Mesodermal cell (in vitro differentiated cells): Measurements from ENCODE around the gene ZNF226. TPM values are rescaled to one million over a fixed set of nuclear protein-coding genes. Genes with fewer than 3 reads are reported as not detected.
"Not testable (repeated sequence)": the region's sequence is repeated elsewhere in the genome, so short reads cannot be mapped to it uniquely, and the experiment has no call there.

ENCODE experiments used
- H3K27ac ChIP-seq: 2 replicates; pipeline ENCODE4 v1.7.0; 2013; ENCODE audit warnings: mild to moderate bottlenecking, low read depth, low read length, moderate library complexity; ENCODE audit not compliant: severe bottlenecking
- H3K36me3 ChIP-seq: 2 replicates; pipeline ENCODE4 v1.7.1; 2013; ENCODE audit warnings: mild to moderate bottlenecking, low read length, moderate library complexity; ENCODE audit not compliant: control insufficient read depth, insufficient read depth
- H3K4me1 ChIP-seq: one replicate; pipeline ENCODE4 v1.7.1; 2013; ENCODE audit warnings: mild to moderate bottlenecking, low read length; ENCODE audit not compliant: insufficient read depth, control insufficient read depth, poor library complexity, severe bottlenecking
- H3K4me3 ChIP-seq: 2 replicates; pipeline ENCODE4 v1.7.0; 2013; ENCODE audit warnings: low read length, control low read depth, mild to moderate bottlenecking; ENCODE audit not compliant: insufficient read depth, poor library complexity, severe bottlenecking; ENCODE audit errors: extremely low read depth
- H3K9me3 ChIP-seq: 2 replicates; pipeline ENCODE4 v1.7.1; 2013; ENCODE audit warnings: mild to moderate bottlenecking, low read length, moderate library complexity; ENCODE audit not compliant: control insufficient read depth
- WGBS, 2 experiments: methylation state at CpG; one replicate each; pipeline ENCODE4 v1.1.5; 2013; ENCODE audit warnings: missing lambda C conversion rate in 2 of 2; ENCODE audit not compliant: insufficient coverage in 2 of 2; 5-methylcytosine and 5-hydroxymethylcytosine counted together
- polyA plus RNA-seq, 2 experiments: library from polyadenylated mRNA; stranded (reverse); fragments of 50-300 nt; gene quantifications; one replicate each; pipeline ENCODE4 v1.2.3, GENCODE V29; 2013

The ZNF226 gene
- polyA plus RNA-seq (2013, experiment 1 of 2) = 25.9 TPM
- polyA plus RNA-seq (2013, experiment 2 of 2) = 25.4 TPM

DNA sequence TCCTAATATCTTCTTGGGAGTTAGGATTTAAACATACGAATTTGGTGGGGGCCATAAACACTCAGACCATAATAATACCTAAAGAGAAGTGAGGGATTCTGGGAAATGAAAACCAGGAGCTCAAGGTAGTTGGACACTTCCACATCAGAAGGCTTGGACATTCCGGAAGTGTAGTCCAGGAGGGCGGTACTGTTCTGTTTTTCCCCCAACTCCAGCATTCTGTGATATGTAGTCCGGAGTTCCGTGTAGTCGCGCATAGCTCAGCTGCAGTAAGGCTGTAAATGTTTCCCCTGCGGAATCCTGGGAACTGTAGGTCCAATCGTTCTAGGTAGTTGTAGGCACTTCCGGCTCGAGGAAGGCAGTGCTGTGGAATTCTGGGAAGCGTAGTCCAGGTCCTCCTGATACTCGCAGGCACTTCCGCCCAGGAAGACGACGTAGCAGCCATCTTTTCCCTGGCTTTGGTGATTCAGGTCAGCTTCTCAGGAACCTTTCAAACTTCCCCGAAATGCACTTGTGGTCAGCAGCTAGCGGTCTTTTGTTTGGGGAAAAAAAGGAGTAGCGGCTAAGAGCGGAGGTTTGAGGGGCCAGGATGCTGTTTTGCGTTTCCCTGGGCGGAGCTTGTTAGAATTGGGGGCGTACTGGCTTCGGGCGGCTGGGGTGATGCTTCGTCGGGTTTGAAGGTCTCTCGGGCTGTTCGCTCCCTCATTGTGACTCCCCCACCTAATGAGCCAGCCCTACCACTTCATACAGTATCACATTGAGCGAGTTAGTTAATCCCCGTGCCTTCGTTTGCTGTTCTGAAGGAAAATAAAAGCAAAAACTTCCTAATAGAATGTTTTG is at the start of gene ZNF226:
Gene ZNF226 (plus strand): TSS at position 428 of the 840 bp plus-strand sequence. CDS start 4,981 bp downstream, outside the sequence.
- H3K9me3 ChIP-seq = no peaks in the 10 kb centered on the region
- 0 to 1% methylated on average over 19 to 21 of the region's 32 CpGs for WGBS, 2 experiments

DNA sequence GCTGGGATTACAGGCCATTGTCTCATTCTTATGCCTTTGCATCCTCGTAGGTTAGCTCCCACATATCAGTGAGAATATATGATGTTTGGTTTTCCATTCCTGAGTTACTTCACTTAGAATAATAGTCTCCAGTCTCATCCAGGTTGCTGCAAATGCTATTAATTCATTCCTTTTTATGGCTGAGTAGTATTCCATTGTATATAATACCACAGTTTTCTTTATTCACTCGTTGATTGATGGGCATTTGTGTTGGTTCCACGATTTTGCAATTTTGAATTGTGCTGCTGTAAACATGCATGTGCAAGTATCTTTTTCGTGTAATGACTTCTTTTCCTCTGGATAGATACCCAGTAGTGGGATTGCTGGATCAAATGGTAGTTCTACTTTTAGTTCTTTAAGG is 43.7 kb upstream of the ZNF226 start:
- H3K4me3 ChIP-seq = not testable (repeated sequence)

More for the DNA sequence above, at the start of gene ZNF226:
- peak within 1 kb of the TSS; percentile 77 for H3K27ac ChIP-seq
- H3K4me1 ChIP-seq = no peaks in the 10 kb centered on the region
- peaks cover 34% of the 10 kb centered on the region for H3K36me3 ChIP-seq
- peak within 1 kb of the TSS; percentile 92 for H3K4me3 ChIP-seq

DNA sequence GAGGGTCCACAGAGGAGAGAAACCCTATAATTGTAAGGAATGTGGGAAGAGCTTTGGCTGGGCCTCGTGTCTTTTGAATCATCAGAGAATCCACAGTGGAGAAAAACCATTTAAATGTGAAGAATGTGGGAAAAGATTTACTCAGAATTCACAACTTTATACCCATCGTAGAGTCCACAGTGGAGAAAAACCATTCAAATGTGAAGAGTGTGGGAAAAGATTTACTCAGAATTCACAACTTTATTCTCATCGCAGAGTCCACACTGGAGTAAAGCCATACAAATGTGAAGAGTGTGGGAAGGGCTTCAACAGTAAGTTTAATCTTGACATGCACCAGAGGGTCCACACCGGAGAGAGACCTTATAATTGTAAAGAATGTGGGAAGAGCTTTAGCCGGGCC is 32.9 kb upstream of the ZNF226 start:
- WGBS, 2 experiments = 80 to 100% methylated on average over 1 to 2 of the region's 5 CpGs
- H3K4me1 ChIP-seq = no peaks in the 10 kb centered on the region
- H3K36me3 ChIP-seq = peaks cover 50% of the 10 kb centered on the region
- H3K4me3 ChIP-seq = no peak overlapping the region
- H3K27ac ChIP-seq = no peak overlapping the region
- peaks cover 7% of the 10 kb centered on the region for H3K9me3 ChIP-seq

More for the DNA sequence above, 43.7 kb upstream of the ZNF226 start:
- not testable (repeated sequence) for H3K27ac ChIP-seq, H3K9me3 ChIP-seq, H3K4me1 ChIP-seq
- H3K36me3 ChIP-seq = peaks cover 50% of the 10 kb centered on the region
- WGBS, 2 experiments = 93% methylated on average over 3 of the region's 4 CpGs; no CpG with 5 or more reads in 1 of the 2 experiments

DNA sequence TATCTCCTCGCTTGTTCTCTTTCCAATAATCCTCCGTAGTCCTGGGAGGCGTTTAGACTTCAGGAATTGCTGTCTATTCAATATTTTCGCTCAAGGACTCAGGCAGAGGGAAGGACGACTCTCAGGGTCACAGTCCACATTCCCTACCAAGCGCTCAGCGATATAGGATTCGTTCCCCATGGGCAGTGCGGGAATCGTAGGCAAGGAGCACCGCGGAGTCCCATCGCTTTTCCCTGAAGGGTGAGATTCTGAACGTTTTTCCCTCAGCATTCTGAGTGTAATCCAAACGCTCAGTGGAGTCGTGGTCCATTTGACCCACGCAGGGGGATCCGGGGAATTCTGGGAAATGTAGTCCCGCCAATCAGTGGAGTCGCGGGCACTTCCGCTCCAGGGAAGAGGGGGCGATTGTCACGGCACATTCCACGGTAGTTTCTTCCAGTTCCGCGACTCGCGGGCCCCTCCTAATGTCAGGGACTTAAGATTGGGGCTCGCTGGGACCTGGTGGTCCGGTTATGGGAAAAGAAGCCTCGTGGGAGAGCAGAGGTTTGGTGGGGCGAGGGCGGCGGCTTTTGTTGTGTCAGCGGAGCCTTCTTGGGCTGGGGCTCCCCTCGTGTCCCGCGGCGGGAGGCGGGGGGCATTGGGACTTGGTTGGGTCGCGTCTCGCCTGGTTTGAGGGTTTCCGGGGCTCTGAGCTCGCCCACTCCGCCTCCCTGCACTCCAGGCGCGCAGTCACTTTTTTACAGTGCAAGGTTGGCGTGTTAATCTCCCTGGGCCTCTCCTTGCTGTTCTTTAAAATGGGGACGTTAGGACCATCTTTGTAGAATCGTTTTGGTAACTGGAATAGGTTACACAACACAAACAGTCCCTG is 23.5 kb upstream of the ZNF226 start, which contains the start of gene ZNF234:
Gene ZNF234 (plus strand): TSS at position 364 of the 868 bp plus-strand sequence. CDS start 3,079 bp downstream, outside the sequence.
- no peaks in the 10 kb centered on the region for H3K9me3 ChIP-seq
- peaks cover 3% of the 10 kb centered on the region for H3K4me1 ChIP-seq
- peaks cover 17% of the 10 kb centered on the region for H3K36me3 ChIP-seq
- peak within 1 kb of the TSS; percentile 53 for H3K27ac ChIP-seq
- peak within 1 kb of the TSS; percentile 96 for H3K4me3 ChIP-seq
- WGBS, 2 experiments = 1% methylated on average over 34 to 42 of the region's 52 CpGs

DNA sequence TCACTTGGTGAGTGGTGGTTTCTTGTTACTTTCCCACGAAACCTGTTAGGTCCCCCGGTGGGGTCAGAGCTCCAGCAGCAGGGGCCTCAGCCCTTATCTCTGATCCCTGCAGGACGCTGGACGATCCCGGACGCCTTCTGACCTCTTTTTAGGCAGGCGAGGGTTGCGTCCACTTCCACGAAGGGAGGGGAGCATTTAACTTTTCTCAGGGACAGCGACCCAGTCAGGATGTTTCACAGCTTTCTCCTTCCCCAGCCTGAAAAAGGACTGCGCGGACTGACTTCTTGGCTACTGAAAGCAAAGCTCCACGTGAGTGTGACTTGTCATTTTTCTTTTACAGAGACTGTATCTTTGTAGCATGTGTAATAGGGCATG is 22.9 kb upstream of the ZNF226 start:
- no peaks in the 10 kb centered on the region for H3K9me3 ChIP-seq
- no peak overlapping the region for H3K27ac ChIP-seq
- peaks cover 3% of the 10 kb centered on the region for H3K4me1 ChIP-seq
- H3K4me3 ChIP-seq = peak overlapping the region; percentile 96
- 3 to 10% methylated on average over 8 to 10 of the region's 13 CpGs for WGBS, 2 experiments
- H3K36me3 ChIP-seq = peaks cover 20% of the 10 kb centered on the region

- Histone ChIP-seq H3K9me3 (peaks cover 5% of the 10 kb centered on the region), H3K4me1 (no peaks in the 10 kb centered on the region), H3K4me3 (no peak overlapping the region), H3K27ac (no peak overlapping the region), H3K36me3 (peaks cover 85% of the 10 kb centered on the region)
- 100% methylated on average over 1 to 3 of the region's 4 CpGs for WGBS, 2 experiments
These were observed 15.1 kb upstream of the ZNF226 start for GRCh38 chr19:44149776-44150175.

- no peaks in the 10 kb centered on the region for H3K4me1 ChIP-seq
- H3K4me3 ChIP-seq = no peak overlapping the region
- H3K9me3 ChIP-seq = peaks cover 13% of the 10 kb centered on the region
- H3K27ac ChIP-seq = no peak overlapping the region
- peaks cover 88% of the 10 kb centered on the region for H3K36me3 ChIP-seq
- WGBS, 2 experiments = 90 to 94% methylated on average over 4 of the region's 5 CpGs
These were observed 13.4 kb upstream of the ZNF226 start for GRCh38 chr19:44151491-44151890.

DNA sequence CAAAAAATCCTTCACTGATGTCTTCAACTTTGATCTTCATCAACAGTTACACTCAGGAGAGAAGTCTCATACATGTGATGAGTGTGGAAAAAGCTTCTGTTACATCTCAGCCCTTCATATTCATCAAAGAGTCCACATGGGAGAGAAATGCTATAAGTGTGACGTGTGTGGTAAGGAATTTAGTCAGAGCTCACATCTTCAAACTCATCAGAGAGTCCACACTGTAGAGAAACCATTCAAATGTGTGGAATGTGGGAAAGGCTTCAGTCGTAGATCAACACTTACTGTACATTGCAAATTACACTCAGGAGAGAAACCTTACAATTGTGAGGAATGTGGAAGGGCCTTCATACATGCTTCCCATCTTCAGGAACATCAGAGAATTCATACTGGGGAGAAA is 8.4 kb upstream of the ZNF226 start:
- Histone ChIP-seq H3K27ac (no peak overlapping the region), H3K36me3 (peaks cover 68% of the 10 kb centered on the region), H3K4me3 (no peak overlapping the region), H3K9me3 (peaks cover 34% of the 10 kb centered on the region), H3K4me1 (no peaks in the 10 kb centered on the region)
- WGBS, 2 experiments = no CpG with 5 or more reads among the region's 2 CpGs

DNA sequence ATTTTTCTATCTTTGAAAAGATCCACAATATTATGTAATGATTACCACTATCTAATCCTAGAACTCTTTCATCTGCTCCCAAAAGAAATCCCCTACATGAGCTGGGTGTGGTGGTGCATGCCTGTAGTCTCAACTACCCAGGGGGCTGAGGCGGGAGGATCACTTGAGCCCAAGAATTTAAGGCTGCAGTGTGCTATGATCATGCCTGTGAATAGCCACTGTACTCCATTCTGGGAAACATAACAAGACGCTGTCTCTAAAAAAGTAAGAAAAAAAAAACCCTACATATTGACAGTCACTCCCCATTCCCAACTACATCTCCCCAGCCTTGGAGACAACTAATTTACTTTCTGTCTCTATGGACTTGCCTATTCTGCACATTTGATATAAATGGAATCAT is 1.1 kb upstream of the ZNF226 start:
- WGBS, 2 experiments = 100% methylated on average over 1 to 2 of the region's 2 CpGs

DNA sequence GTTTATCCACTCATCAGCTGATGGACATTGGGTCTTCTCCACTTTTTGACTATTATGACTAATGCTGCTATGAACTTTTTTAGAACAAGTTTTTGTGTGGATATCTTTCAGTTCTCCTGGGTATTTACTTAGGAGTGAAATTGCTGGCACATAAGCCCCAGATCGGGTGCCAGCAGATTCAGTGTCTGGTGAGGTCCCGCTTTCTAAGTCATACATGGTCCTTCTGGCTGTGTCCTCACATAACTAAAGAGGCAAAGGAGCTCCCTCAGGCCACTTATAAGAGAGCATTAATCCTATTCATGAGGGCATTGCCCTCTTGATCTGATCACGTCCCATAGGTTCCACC is 600 bp upstream of the ZNF226 start:
- peak overlapping the region; percentile 92 for H3K4me3 ChIP-seq
- no peaks in the 10 kb centered on the region for H3K4me1 ChIP-seq
- no peaks in the 10 kb centered on the region for H3K9me3 ChIP-seq
- peak overlapping the region; percentile 77 for H3K27ac ChIP-seq
- H3K36me3 ChIP-seq = peaks cover 28% of the 10 kb centered on the region
- 86 to 95% methylated on average over 2 of the region's 3 CpGs for WGBS, 2 experiments

More for the DNA sequence above, 1.1 kb upstream of the ZNF226 start:
- Histone ChIP-seq H3K9me3 (peaks cover under 1% of the 10 kb centered on the region), H3K4me3 (no peak overlapping the region), H3K36me3 (peaks cover 23% of the 10 kb centered on the region), H3K4me1 (no peaks in the 10 kb centered on the region), H3K27ac (no peak overlapping the region)
